Ovary (tissue), 3 donors: ENCODE data around the gene SPARC.

Source experiments
- EP300 ChIP-seq: sonication (generic); formaldehyde crosslinking; IDR thresholded peaks from one replicate; pipeline ENCODE4 v1.6.1; 2017; ENCODE audit warnings: antibody characterized with exemption
- POLR2A ChIP-seq: fragments of 450-650 bp; IDR thresholded peaks from one replicate; pipeline ENCODE4 v1.6.1; 2017; ENCODE audit warnings: antibody characterized with exemption, mild to moderate bottlenecking, moderate library complexity
- TF ChIP-seq, protein P1 (sequence below), 3 donors: fragments of 450-650 bp in 2 of 3; fragments of 200-600 bp in 1 of 3; IDR thresholded peaks; one replicate each; pipeline versions ENCODE4 v1.5.1 to v1.8.0; 2016 to 2022; ENCODE audit warnings: antibody characterized with exemption in 3 of 3, mild to moderate bottlenecking in 1 of 3
- donor health status: DM: no; HTN: no; CAD: no.

DNA sequence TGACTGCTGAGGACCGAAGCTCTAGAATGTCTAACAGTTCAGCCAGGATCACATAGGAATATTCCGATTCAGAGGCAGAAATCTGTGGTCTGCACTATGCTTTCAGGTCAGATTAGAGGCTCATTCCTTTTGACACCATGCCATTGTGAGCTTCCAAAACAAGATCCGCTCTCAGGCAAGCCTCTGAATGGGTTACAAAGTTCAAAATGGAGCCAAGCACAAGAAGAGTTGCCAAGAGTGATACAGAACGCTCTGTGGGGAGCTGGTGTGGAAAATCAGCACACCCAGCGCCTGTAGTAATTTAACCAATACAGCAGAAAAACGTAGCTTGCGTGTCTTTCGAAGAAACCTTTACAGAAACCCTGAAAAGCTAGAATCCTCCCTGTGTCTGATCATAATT is 62.2 kb downstream of the SPARC start:
- TF ChIP-seq, protein P1, sequence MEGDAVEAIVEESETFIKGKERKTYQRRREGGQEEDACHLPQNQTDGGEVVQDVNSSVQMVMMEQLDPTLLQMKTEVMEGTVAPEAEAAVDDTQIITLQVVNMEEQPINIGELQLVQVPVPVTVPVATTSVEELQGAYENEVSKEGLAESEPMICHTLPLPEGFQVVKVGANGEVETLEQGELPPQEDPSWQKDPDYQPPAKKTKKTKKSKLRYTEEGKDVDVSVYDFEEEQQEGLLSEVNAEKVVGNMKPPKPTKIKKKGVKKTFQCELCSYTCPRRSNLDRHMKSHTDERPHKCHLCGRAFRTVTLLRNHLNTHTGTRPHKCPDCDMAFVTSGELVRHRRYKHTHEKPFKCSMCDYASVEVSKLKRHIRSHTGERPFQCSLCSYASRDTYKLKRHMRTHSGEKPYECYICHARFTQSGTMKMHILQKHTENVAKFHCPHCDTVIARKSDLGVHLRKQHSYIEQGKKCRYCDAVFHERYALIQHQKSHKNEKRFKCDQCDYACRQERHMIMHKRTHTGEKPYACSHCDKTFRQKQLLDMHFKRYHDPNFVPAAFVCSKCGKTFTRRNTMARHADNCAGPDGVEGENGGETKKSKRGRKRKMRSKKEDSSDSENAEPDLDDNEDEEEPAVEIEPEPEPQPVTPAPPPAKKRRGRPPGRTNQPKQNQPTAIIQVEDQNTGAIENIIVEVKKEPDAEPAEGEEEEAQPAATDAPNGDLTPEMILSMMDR (IDR thresholded peaks at IDR 0.05), result no peak
- TF ChIP-seq POLR2A (no peak), EP300 (no peak)
